ENCODE measurements around the gene ASB2.
A peak's percentile ranks its signal among the peaks of the same experiment; 100 is the strongest.

Gene ASB2

DNA sequence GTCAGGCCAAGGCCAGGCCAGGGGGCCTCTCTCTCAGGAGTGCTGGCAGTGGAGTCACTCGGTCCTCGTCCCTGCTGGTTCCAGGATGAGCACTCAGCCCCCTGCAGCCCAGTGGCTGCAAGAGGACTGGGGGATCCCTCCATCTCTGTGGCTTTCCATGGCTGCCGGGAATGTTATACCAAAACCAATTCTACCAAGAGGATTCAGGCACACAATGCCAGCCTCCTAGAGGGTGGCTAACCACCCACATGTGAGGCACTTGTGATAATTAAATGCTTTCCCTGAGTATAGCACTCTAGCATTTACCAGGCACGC is 21.9 kb downstream of the ASB2 start:
- peaks cover 90% of the 10 kb centered on the region for H3K4me1 Mint-ChIP-seq
- H3K4me3 Mint-ChIP-seq: peak overlapping the region; percentile 89
- DNase-seq (ENCODE audit: low spot score in 2 of 2) (no peak), ATAC-seq (no peak)
- no peaks in the 10 kb centered on the region for H3K9me3 Mint-ChIP-seq
- peaks cover 63% of the 10 kb centered on the region for H3K36me3 Mint-ChIP-seq
- H3K27ac Mint-ChIP-seq: peak overlapping the region; percentile 99

DNA sequence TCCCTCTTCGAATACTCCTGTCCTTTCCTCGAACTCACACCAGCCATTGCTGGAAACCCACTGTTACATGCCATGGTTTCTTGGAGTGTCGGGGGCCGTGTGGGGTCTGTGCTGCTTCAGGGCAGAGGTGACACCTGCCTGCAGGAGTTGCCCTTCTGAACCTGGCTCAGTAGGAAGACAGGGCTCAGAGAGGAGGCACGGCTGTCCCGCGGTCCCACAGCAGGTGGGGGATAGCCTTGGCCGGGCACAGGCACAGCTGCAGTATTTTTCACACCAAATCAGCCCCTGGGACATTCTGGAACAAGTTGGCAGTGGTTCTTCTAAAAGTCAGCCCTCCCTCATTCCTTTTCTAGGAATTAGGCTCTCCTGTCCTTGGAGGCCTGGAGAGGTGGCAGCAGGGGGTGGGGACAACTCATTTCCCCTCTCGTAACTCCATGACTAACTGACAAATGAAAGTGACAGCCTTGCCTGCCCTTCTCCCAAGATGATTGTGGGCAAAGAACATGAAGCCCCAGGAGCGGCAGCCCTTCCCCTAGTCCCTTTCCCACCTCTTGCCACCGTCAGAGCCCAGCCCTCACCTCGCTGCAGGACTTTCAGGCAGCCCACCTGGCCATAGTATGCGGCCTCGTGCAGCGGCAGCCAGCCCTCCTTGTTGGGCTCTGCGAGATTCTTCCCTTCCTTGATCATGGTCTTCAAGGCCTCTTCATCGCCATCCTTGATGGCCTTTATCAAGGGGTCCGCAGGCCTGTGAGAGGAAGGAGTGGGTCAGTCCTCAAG is 22.4 kb downstream of the ASB2 start:
- H3K4me3 Mint-ChIP-seq: peak overlapping the region; percentile 89
- no peaks in the 10 kb centered on the region for H3K9me3 Mint-ChIP-seq
- H3K4me1 Mint-ChIP-seq: peaks cover 85% of the 10 kb centered on the region
- DNase-seq (ENCODE audit: low spot score in 2 of 2) (no peak), ATAC-seq (no peak)
- H3K36me3 Mint-ChIP-seq: peaks cover 58% of the 10 kb centered on the region
- peak overlapping the region; percentile 99 for H3K27ac Mint-ChIP-seq

DNA sequence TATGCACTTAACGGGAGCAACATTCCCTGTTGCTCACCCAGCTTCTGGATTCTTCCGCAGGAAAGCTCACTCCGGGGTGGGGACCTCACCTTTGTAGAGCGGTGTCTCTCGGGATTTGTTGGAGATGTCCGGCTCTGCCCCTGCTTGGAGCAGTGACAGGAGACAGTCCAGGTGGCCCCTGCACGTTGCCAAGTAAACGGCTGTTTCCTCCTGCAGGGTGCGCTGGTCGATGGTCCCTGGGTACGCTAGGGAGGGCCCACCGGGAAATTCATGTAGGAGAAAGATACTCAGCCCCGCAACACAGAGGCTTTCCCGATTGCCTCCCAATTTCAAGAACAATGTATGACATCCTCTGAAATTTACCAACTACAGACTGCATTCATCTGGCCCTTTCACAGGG is 23.1 kb downstream of the ASB2 start:
- ATAC-seq (no peak), DNase-seq (ENCODE audit: low spot score in 2 of 2) (no peak)
- peak overlapping the region; percentile 99 for H3K27ac Mint-ChIP-seq
- H3K4me3 Mint-ChIP-seq: peak overlapping the region; percentile 89
- H3K4me1 Mint-ChIP-seq: peaks cover 78% of the 10 kb centered on the region
- H3K9me3 Mint-ChIP-seq: no peaks in the 10 kb centered on the region
- H3K36me3 Mint-ChIP-seq: peaks cover 51% of the 10 kb centered on the region

DNA sequence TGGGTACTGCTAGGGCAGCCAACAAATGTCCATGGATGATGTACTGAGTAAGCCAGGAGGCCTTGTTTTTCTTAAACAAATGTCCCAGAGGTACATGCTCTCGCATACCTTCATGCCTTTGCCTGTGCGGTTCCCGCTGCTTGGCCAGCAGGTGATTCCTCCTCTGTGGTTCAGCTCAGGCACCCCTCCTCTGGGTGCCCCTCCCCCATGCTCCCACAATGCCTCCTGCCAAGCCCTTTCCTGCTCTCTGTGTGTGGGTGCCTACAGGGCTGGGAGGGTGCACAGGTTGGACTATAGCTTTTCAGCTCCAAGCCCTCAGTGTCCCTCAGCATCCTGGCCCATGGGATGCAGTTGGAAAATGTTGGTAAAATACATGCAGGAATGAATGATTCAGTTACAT is 23.5 kb downstream of the ASB2 start:
- H3K36me3 Mint-ChIP-seq: peaks cover 50% of the 10 kb centered on the region
- peak overlapping the region; percentile 89 for H3K4me3 Mint-ChIP-seq
- no peak for ATAC-seq
- H3K27ac Mint-ChIP-seq: no peak overlapping the region
- no peak for DNase-seq (ENCODE audit: low spot score in 2 of 2)
- no peaks in the 10 kb centered on the region for H3K9me3 Mint-ChIP-seq
- peaks cover 74% of the 10 kb centered on the region for H3K4me1 Mint-ChIP-seq

DNA sequence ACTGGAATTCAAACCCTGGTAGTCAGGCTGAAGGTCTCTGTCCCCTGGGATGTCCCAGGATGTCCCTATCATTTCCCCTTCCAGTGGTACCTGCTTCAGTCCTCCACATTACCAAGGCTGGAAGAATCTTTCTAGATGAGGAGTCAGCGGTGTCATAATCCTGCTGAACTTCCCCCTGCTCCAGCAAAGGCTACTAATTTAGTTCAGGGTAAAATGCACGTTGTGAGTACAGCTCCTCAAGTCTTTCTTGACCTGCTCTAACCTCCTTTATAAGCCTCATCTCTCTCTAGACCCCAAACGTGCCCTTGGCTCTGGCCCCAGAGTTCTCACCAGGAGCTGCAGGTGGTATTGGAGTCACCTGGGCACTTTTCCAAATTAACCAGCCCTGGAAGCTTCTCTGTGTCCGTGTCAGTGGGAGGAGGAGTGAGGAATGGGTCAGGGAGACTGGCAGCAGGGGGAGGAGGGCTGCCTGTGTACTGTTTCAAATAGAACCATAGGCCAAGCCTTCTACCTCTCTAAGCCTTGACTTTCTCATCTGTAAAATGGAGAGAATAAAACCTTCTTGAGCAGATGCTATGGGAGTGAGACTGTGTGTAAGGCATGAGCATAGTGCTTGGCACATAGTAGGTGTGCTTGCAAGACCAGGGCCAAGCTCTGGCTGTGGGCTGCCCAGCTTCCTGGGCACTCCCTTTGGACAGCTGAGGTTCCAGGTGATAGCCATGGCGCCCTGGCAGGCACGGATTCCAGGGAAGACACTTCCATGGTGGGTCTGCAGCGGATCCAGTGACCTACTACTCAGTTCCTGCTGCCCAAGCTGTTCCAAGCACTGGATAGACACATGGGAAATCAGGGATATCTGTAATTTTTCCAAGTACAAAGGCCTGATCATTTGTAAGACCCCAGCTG is 24.5 kb downstream of the ASB2 start:
- Mint-ChIP-seq H3K4me1 (peaks cover 65% of the 10 kb centered on the region), H3K36me3 (peaks cover 50% of the 10 kb centered on the region), H3K27ac (peak overlapping the region; percentile 52), H3K4me3 (no peak overlapping the region), H3K9me3 (no peaks in the 10 kb centered on the region)
- ATAC-seq: no peak
- DNase-seq (ENCODE audit: low spot score in 2 of 2): no peak

DNA sequence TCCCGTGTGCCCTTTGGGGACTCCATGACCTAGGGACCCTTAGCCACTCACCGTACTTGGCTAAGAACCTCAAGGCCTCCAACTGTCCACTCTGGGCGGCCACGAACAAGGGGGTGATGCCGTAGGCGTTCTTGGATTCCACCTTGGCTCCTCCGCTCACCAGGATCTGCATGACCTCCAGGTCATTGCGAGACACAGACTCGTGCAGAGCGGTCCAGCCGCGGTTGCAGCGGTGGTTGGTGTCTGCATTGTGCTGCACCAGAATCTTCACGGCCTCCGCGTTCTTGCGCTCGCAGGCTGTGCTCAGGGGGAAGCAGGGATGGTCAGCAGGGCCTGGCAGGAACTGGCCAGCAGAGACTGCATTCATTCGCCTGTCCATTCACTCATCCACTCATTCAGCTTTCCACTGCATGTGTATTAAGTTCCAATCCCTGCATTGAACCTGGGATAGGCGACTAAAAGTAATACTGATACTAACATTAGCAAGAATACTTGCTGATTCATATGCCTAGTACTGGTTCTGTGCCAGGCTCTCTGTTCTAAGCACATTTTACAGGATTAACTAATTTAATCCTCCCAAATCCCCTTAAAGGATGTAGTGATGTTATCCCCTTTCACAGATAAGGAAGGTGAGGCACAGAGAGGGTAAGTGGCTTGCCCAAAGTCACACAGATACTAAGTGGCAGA is 25.3 kb downstream of the ASB2 start:
- ATAC-seq: peak; percentile 44
- no peaks in the 10 kb centered on the region for H3K9me3 Mint-ChIP-seq
- peak overlapping the region; percentile 52 for H3K27ac Mint-ChIP-seq
- peaks cover 65% of the 10 kb centered on the region for H3K4me1 Mint-ChIP-seq
- DNase-seq (ENCODE audit: low spot score in 2 of 2): no peak
- peaks cover 58% of the 10 kb centered on the region for H3K36me3 Mint-ChIP-seq
- H3K4me3 Mint-ChIP-seq: no peak overlapping the region

DNA sequence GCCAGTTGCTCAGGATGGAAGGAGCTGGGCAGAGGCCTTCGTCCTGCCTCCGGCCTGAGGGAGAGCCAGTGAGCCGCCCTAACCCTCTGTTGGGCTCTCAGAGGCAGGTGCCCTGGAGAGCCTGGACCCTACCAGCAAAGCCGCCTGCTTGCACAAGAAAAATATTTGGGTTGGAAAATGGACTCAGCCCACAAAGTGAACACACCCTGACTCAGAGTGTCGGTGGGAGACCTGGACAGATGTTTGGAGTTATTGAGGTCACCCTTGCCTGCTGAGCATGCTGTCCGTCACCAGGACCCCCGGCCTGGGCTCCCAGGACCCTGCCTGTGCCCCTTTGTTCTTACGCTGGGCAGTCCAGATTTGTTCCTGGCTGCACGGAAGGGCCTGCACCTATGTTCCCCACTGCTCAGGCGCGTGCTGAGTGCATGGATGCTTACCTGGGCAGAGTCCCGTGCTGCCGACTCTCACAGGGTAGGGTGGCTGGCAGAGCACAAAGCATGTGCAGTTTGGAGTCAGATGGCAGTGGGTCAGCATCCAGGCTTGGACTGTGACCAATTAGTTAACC is 26.8 kb downstream of the ASB2 start:
- Mint-ChIP-seq H3K36me3 (peaks cover 67% of the 10 kb centered on the region), H3K4me3 (no peak overlapping the region), H3K4me1 (peaks cover 53% of the 10 kb centered on the region), H3K9me3 (no peaks in the 10 kb centered on the region), H3K27ac (peak overlapping the region; percentile 10)
- no peak for ATAC-seq
- no peak for DNase-seq (ENCODE audit: low spot score in 2 of 2)

DNA sequence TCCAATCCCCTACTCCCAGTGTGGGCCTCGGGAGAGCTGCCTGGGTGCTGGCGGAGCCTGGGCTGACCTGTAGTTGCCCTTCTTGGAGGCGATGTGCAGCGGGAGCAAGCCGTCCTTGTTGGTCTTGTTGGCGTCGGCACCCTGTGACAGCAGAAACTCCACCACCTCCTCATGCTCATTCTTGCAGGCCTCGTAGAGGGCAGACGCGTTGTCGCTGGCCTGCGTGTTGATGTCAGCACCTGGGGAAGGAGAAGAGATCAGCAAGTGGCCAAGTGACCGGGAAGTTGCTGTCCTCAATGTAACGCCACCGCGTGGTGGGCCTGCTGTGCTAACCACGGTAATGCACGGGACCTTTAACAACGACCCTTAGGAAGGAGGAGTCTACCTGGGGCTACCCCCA is 29.1 kb downstream of the ASB2 start:
- ATAC-seq (no peak), DNase-seq (ENCODE audit: low spot score in 2 of 2) (no peak)
- H3K4me1 Mint-ChIP-seq: peaks cover 33% of the 10 kb centered on the region
- H3K36me3 Mint-ChIP-seq: peaks cover 70% of the 10 kb centered on the region
- H3K4me3 Mint-ChIP-seq: no peak overlapping the region
- no peak overlapping the region for H3K27ac Mint-ChIP-seq
- no peaks in the 10 kb centered on the region for H3K9me3 Mint-ChIP-seq

DNA sequence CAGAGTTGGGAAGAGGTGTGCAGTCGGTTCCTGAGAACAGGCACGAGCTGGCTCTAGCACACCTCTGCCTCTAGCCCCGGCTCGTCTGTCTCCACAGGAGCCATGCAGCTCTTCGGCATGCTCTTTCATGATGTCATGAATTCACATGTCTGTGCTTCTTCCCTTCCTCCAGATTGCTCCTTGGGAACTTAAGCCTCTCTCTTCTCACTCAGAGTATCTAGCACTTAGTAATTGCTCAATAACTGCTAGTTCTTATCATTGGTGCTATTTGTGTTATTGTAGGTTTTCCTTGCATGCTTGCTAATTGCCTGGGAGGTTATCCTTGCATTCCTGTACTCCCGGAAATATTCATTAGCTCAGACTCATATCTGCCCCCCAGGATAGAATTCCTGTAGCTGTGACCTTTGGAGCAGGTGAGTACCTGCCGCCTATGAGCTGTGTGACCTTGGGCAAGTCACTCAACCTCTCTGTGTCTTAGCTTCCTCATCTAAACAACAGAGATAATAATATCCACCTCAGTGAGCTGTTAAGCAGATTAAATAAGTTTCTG is 29.8 kb downstream of the ASB2 start:
- H3K4me3 Mint-ChIP-seq: no peak overlapping the region
- peaks cover 66% of the 10 kb centered on the region for H3K36me3 Mint-ChIP-seq
- peak overlapping the region; percentile 26 for H3K27ac Mint-ChIP-seq
- H3K9me3 Mint-ChIP-seq: no peaks in the 10 kb centered on the region
- DNase-seq (ENCODE audit: low spot score in 2 of 2) (no peak), ATAC-seq (no peak)
- peaks cover 27% of the 10 kb centered on the region for H3K4me1 Mint-ChIP-seq

DNA sequence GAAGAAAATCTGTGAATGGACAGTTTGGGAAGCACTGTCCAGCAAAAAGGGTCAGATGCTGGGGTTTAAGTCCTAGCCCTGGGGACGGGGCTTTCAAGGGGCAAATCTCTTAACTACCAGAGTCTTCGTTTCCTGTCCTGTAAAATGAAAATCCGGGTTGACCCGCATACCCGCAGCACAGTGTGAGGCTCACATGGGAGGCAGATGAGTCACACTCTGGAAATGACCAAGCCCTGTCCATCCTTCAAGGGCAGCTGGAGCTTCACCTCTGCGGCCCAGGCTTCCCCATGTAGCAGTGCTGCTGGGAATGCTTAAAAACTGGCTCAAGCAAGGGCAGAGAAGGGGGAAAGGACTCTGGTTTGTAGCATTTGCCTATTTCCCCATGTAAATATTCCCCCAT is 30.3 kb downstream of the ASB2 start:
- DNase-seq (ENCODE audit: low spot score in 2 of 2): no peak
- ATAC-seq: peak; percentile 66
- Mint-ChIP-seq H3K9me3 (no peaks in the 10 kb centered on the region), H3K27ac (peak overlapping the region; percentile 26), H3K4me3 (no peak overlapping the region), H3K4me1 (peaks cover 24% of the 10 kb centered on the region), H3K36me3 (peaks cover 66% of the 10 kb centered on the region)

DNA sequence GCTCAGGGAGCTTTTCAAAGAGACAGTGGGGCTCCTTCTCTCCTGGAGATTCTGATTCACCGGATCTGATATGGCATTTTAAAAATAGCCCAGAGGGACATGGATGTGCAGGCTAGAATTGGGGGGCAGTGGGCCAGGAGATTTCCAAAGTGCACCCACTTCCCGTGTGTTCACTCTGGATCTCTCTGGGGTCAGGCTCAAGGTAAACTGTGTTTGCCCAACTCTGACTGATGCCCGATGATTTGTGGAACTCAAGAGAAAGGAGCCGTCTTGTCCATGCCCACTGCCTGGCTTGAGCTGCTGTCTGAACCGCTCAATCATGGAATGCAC is 31.3 kb downstream of the ASB2 start:
- Mint-ChIP-seq H3K36me3 (peaks cover 62% of the 10 kb centered on the region), H3K27ac (no peak overlapping the region)

DNA sequence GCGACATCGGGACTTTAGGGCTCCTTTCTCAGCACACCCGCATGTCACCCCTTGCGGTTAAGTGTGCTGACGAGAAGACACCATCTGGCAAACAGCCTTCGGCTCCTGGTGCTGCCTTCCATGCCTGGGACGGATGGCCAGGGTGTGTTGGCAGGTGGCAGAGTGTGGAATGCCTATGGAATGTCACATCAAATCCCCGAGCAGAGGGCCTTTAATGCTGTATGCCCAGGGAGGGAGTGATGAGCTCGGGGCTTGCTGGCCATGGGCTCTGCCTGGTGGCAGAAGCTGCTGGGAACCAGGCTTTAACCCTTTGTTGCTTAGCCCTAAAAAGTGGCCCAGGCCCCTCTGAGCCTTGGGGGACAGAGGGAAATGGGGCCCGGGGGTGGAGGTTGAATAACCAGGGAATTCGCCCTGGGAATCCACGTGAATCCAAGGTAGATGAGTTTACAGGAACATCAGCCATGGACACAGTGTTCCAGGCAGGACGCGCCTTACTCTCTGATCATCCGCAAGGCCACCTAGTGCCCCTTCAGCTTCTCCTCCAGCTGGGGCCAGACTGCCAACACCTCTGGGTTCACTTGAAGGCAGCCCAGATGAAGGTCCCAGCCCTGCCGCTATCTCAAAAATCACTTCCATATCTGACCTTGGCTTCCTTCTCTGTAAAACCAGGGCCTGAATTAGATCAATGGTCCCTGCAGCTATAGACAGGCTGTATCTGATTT is 31.9 kb downstream of the ASB2 start:
- Mint-ChIP-seq H3K9me3 (no peaks in the 10 kb centered on the region), H3K4me3 (no peak overlapping the region), H3K4me1 (peaks cover 28% of the 10 kb centered on the region), H3K36me3 (peaks cover 57% of the 10 kb centered on the region), H3K27ac (no peak overlapping the region)
- DNase-seq (ENCODE audit: low spot score in 2 of 2) (no peak), ATAC-seq (no peak)

More for the DNA sequence above, 31.3 kb downstream of the ASB2 start:
- DNase-seq (ENCODE audit: low spot score in 2 of 2): no peak
- Mint-ChIP-seq H3K4me1 (peaks cover 24% of the 10 kb centered on the region), H3K9me3 (no peaks in the 10 kb centered on the region), H3K4me3 (no peak overlapping the region)
- ATAC-seq: no peak

DNA sequence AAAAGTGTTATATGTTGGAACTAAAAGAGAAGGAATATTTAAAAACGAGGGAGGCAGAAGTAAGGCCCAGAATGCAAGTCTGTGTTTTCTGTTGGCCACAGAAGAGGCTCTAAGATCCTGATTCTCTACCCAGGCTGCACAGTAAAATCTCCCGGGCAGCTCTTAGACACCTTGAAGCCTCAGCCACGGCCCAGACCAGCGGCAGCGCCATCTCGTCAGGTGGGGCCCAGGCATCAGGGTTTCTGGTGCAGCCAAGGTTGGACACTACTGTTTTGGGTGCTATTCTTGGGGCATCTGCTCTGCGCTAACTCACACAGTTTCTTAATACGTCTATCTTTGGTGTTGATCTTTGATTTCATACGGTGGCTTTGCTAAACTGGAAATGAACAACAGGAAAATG is 32.4 kb downstream of the ASB2 start:
- ATAC-seq: no peak
- no peak overlapping the region for H3K27ac Mint-ChIP-seq
- peaks cover 28% of the 10 kb centered on the region for H3K4me1 Mint-ChIP-seq
- H3K9me3 Mint-ChIP-seq: no peaks in the 10 kb centered on the region
- H3K36me3 Mint-ChIP-seq: peaks cover 57% of the 10 kb centered on the region
- H3K4me3 Mint-ChIP-seq: no peak overlapping the region
- no peak for DNase-seq (ENCODE audit: low spot score in 2 of 2)

DNA sequence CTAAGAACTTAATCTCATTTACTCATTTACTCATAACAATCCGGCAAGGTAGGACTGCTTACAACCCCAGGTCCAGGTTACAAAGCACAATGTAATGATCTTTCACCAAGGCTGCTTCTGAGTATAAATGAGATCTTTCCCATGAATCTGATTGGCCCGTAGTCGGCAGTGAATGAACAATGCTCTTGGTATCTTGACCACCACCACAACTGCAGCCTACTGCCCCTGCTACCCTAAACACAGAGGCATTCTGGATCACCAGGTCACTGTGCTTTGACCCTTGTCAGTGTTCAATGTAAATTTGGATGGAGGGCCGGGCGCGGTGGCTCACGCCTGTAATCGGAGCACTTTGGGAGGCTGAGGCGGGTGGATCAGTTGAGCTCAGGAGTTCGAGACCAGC is 33.3 kb downstream of the ASB2 start:
- H3K9me3 Mint-ChIP-seq: no peaks in the 10 kb centered on the region
- no peak overlapping the region for H3K4me3 Mint-ChIP-seq
- H3K36me3 Mint-ChIP-seq: peaks cover 66% of the 10 kb centered on the region
- DNase-seq (ENCODE audit: low spot score in 2 of 2) (no peak), ATAC-seq (no peak)
- H3K27ac Mint-ChIP-seq: no peak overlapping the region
- peaks cover 28% of the 10 kb centered on the region for H3K4me1 Mint-ChIP-seq
